GM23248 (cell line): ENCODE results near the gene SCN11A.

Source experiments
- EZH2 ChIP-seq: fragments of 200-600 bp; sonication (generic); IDR thresholded peaks from 2 replicates; pipeline ENCODE4 v1.6.1; 2018; ENCODE audit warnings: antibody characterized with exemption, mild to moderate bottlenecking; ENCODE audit not compliant: insufficient read depth, poor library complexity, severe bottlenecking
- EZH2phosphoT487 ChIP-seq: fragments of 200-600 bp; sonication (generic); IDR thresholded peaks from 2 replicates; pipeline ENCODE4 v1.6.1; 2018; ENCODE audit warnings: antibody characterized with exemption, moderate library complexity, mild to moderate bottlenecking, low read depth; ENCODE audit not compliant: insufficient read depth

- TF ChIP-seq EZH2phosphoT487, result no peak
- no peak for TF ChIP-seq EZH2
Observed at GRCh38 chr3:39052583-39052982, 839 bp upstream of the SCN11A start.
